ENCODE data around the gene NEDD4L.

GRCh38 chr18:58192519-58192918 lies 148.5 kb downstream of the NEDD4L start:
- TF ChIP-seq CTCF (IDR thresholded peaks at IDR 0.05; ENCODE audit: insufficient read depth, low read length, poor library complexity, severe bottlenecking) (no peak), EZH2phosphoT487 (conservative IDR thresholded peaks at IDR 0.05; ENCODE audit: low read length) (no peak)
